ENCODE results near the gene YAF2.

DNA sequence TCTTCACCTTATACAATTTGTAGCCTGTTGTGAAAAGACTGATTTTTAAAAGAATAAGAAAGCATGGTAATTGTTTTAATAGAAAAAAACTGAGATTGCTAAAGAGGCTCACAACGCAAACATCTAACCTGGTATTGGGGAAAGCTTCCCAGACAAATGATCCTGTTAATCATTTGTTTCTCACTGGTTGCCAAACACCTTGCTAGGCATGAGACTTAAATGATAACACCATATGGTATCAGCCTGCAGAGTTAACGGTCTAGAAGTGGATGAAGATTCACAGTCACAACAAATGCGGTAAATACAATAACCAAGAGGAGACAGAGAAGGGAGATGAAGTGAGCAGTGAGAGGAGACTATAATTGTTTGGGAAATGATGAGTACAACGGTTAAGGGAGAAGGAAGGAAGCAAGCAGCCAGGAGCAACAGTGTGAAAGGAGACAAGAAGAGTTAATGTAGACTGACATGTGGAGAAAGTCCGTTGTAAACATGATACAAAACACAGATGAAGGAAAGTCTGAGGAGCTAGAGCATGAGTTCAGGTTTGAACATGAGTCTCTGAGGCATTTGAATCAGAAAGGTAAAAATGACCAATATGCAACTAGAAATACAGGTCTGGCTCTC lies 113.2 kb downstream of the YAF2 start:
- TF ChIP-seq POLR2AphosphoS5 (IDR thresholded peaks at IDR 0.05; ENCODE audit: low read depth, low read length) (no peak), YY1 (IDR thresholded peaks at IDR 0.05; ENCODE audit: extremely low read depth, insufficient replicate concordance, low read depth, low read length) (no peak), EZH2 (IDR thresholded peaks at IDR 0.05) (no peak), POLR2A (IDR thresholded peaks at IDR 0.05; ENCODE audit: borderline replicate concordance, extremely low read depth, insufficient read depth, insufficient read length) (no peak)
- TF ChIP-seq, protein P1, sequence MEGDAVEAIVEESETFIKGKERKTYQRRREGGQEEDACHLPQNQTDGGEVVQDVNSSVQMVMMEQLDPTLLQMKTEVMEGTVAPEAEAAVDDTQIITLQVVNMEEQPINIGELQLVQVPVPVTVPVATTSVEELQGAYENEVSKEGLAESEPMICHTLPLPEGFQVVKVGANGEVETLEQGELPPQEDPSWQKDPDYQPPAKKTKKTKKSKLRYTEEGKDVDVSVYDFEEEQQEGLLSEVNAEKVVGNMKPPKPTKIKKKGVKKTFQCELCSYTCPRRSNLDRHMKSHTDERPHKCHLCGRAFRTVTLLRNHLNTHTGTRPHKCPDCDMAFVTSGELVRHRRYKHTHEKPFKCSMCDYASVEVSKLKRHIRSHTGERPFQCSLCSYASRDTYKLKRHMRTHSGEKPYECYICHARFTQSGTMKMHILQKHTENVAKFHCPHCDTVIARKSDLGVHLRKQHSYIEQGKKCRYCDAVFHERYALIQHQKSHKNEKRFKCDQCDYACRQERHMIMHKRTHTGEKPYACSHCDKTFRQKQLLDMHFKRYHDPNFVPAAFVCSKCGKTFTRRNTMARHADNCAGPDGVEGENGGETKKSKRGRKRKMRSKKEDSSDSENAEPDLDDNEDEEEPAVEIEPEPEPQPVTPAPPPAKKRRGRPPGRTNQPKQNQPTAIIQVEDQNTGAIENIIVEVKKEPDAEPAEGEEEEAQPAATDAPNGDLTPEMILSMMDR (IDR thresholded peaks at IDR 0.05 in 2 of 3, conservative IDR thresholded peaks at IDR 0.05 in 1 of 3; ENCODE audit: borderline replicate concordance in 1 of 3, insufficient read depth in 1 of 3, low read depth in 2 of 3, low read length in 2 of 3), result no peak
